GM21737 (cell line): ENCODE measurements around the gene PTPRN2.

Experiments
- ATAC-seq: cut with Tn5 transposase; IDR thresholded peaks from one replicate; pipeline ENCODE4 v1.9.1; 2021; ENCODE audit warnings: mild to moderate bottlenecking, moderate library complexity; ENCODE audit not compliant: unreplicated experiment

Gene PTPRN2

DNA sequence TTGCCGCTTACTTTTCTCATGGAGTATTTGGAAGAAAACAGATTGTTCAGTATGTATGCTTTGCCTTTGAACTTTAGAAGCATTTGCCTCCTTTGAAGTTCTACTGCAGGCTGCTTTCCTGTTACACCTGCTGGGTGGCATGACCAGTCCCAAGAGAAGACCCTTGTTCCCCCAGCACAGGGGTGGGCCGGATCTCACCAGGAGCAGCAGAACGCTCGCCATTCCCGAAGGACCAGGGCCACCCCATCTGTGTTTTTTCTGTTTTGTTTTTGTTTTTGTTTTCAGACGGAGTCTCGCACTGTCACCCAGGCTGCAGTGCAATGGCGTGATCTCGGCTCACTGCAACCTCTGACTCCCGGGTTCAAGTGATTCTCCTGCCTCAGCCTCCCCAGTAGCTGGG is 493.6 kb downstream of the PTPRN2 start:
- no peak for ATAC-seq

DNA sequence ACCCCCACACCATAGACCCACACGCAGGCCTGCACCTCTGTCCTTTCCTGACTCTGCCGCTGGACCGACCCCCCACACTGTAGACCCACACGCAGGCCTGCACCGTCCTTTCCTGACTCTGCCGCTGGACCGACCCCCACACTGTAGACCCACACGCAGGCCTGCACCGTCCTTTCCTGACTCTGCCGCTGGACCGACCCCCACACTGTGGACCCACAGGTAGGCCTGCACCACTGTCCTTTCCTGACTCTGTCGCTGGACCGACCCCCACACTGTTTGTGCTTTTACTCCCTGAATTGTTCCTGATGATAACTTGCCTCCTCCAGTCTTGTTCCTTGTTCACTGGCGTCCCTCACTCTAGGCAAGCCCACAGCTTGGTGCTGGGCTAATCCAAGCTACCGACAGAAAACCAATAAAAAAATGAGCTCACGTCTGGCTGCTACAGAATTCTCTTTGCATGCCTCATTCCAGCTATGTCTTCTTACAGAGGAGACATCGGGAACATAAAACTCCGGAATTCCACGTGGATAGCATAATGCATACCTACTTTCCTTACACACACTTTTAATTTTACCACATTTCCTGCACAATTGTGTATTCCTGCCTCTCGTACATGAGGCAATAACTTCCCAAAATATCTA is 494.3 kb downstream of the PTPRN2 start:
- ATAC-seq = no peak

DNA sequence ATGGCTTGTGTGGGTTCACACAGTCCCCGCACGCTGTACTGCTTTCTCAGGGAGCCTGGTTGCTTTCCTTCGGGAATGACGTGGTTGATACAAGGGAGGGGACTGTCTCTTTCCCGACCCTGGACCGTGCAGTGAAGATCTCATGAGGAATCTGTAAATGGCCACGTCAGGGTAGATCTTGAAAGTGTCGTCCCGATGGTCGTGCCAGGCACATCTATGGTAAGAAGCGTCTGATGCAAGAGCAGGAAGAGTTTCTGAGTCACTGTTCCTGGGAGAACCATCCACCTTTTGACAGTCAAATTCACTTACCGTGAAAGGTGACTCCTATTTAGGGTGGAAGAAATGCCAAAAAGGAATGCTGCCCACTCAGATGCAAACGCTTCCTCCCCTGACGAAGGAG is 500.4 kb downstream of the PTPRN2 start:
- no peak for ATAC-seq

DNA sequence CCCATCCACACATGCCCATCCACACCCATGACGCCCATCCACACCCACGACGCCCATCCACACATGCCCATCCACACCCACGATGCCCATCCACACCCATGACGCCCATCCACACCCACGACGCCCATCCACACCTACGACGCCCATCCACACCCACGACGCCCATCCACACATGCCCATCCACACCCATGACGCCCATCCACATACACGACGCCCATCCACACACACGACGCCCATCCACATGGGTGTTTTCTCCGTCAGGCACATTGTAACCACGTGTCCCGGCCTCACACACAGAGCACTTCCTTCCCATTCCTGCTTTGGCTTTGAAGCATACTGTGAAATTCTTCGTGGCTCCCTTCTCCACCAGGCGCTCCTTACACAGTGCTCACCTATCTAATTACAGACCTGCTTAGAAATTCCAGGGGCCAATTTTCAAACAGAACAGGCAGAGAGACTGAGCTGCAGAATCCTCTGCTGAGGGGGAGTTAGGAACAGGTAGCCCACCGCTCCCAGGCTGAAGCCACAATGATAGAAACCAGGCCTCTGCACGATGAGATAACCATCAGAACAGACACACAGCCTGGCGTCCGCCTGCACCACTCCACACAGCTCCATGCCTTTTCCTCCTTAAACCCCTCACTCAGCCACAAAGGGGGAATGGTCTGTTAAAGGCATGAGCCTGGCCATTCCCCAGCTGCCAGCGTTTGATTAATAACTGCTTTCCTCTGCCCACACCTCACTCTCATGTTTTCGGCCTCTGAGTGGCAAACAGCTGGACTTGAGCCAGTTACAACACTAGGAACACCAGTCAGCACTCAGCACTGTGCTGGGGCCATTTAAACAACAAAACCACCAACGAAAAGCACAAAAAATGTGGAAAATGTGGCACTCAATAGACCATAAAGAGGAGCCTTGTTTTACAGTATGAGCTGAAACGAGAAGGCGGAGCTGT is 501.6 kb downstream of the PTPRN2 start:
- no peak for ATAC-seq

DNA sequence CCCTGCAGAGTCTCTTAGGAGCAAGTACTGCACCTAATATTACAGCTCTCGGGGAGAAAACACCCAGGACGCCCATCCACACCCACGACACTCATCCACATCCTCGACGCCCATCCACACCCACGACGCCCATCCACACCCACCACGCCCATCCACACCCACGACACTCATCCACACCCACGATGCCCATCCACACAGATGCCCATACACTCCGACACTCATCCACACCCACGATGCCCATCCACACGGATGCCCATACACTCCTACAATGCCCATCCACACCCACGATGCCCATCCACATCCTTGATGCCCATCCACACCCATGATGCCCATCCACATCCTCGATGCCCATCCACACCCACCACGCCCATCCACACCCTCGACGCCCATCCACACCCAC is 503.1 kb downstream of the PTPRN2 start:
- ATAC-seq = no peak

DNA sequence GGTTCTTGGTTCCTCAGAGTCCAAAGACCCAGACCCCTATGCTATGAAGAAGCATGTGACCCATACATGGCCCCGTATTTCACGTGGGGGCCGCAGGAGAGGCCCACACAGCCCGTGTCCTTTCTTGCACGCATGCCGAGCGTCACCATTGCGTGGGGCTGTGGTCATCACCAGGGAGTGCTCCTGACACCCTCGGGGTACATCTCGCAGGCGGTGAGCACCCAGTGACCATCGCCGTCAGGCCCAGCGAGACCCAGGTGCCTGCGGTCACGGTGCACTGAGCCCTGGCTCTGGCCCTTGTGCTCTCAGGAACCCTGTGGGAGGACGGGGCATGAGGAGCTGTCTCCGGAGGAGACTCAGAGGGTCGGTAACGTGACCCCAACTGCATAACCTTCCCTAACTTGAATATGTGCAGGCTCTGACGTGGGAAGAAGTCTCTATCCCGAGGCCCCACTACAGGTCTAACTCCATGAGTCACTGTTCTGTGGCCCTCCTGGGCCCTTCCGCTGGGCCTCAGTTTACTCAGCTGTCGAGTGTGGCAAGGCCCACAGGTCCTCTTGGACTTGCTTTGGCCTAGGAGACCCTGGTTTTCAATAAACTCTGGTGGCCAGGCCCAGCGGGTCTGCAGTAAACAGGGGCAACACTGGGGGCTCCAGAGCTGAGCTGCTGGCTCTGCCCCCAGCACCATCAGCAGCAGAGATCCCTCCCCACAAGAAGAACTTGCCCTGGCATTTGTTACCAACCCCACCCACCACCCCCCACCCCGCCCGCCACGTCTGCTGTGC is 503.9 kb downstream of the PTPRN2 start:
- ATAC-seq = no peak

DNA sequence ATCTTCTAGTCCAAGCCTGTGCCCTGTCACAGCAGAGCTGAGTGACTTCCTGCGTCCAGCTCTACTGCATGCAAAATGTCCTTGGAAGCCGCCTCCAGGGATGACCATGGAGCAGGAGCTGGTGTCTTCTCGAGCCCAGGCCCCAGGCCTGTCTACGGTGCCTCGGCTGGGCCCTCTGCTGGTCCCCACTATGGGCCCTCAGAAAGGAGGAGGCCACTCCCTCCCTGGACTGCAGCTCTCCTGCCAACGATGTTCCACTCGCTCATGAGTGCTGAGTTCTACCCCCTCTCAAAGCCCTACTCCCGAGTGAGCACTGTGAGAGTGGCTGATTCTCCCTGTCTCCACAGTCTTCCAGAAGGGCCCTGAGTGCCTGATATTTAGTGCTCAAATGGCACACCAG is 504.9 kb downstream of the PTPRN2 start:
- ATAC-seq = no peak

DNA sequence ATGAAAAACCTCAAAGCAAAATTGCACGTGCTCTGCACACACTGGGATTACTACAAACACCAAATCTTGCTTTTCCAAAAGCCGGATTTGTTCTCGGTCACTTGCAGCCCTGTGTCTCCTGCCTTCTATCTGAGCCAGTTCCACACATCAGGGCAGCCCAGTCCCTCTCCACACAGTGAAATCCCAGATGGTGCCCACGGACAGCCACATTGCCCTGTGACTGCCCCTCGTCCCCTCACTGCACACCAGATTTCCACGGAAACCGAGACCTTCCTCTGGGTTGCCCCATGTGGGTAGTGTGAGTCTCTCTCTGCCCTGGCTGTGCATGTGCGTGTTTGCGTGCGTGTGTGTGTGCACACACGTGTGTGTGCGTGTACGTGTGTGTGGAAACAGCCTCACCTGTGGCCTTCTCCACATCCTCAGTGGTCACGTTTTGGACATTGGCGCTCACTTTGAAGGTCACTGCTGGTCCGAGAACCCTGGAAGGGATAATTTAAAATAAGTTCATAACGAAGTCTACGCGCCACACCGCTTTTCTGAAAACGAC is 506.7 kb downstream of the PTPRN2 start:
- no peak for ATAC-seq

DNA sequence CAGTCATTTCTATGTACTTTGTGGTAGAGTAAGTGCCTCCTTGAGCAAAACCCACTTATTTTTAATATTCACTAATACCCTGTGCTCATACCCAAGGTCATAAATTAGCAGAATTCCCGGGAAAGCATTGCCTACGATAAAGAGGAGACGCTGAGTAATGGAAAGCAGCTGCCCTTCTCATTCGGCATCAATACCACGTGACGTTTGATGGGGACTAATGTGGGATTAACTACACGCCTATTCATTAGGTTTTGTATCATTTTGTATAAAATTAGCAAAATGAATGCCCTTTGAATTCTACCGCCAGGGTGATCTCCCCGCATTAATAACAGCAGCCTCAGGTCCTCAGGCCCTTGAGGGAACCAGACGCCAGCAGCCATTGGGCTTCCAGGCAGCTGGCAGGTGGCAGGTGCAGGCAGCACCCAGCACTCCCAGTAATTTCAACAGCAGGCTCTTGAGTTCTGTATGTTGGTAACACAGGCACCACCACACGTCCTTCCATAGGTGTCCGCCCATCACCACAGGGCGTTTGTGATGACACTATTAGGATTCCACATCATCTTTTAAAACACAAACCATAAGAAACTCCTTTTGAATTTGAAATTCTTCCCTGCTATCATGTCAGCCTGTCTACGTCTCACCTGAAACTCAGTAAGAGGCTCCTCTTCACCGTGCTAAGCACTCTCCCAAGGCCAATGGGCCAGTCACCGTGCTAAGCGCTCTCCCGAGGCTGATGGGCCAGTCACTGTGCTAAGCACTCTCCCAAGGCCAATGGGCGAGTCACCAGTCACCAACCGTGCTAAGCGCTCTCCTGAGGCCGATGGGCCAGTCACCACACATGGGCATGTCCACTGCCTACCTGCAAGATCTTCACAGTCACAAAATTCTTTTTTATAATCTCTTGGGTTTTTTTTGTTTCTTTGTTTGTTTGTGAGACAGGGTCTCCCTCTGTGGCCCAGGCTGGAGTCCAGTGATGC is 509.4 kb downstream of the PTPRN2 start:
- ATAC-seq = no peak

DNA sequence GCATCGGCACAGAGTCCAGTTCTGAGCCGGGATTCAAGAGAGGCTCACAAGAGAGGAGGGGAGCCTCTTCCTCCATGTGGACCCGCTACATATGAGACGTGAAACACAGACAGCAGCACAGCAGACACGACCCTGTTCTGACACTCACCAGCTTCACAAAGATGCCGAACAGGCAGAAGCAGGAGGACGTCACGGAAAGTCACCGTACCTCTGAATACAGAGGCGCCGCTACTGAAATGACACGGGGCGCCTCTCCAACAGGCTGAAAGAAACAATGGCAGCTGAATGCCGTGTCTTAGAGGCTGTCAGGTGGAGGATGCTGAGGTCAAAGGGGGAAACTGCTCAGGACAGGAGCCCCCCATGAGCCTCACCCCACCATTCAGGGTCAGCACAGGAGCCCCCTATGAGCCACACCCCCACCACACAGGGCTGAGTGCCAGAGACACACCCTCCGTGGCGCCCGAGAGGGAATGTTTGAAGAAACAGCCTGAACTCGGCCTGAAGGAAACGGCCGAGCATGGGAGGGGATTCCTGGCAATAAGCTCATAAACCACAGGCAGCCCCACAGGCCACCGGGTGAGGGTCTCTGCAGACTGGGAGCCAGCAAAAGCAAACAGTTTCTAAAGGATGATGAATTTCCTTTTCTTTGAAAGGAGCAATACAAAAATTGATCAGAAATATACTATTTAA is 510.3 kb downstream of the PTPRN2 start:
- ATAC-seq = no peak

DNA sequence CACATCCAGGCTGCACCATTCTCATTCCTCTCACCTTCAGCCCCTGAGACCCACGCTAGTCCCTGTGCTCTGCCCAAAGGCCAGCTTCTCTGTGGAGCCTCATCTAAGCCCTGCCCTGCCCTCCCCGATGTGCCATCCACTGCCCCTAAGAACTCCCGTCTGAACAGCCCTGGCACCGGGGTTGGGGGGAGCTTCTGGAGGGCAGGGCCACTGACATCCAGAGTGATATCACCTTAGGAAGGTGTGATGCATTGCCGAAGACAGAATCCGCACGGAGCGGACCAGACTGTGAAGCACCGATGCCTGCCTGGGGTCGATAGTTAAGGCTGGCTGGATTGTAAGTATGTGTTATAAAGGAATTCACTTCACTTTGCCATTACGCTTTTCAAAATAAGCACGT is 511.0 kb downstream of the PTPRN2 start:
- no peak for ATAC-seq

DNA sequence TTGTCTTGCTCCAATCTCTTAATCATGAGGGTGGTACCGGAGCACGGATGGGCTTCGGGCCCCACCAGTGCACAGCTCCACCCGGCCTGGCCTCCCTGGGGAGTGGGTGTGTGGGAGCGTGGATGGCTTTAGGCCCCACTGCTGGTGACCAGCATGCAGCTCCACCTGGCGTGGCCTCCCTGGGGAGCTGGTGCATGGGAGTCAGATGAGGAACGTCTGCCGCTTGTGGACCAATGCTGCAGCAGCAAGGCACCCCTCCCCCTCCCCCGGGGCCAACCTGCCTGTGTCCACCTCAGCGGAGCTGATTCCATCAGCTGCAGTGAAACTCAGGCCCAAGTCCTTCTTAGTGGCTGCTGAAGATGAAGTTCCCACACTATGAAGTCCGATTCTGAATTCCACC is 511.4 kb downstream of the PTPRN2 start:
- ATAC-seq = no peak

DNA sequence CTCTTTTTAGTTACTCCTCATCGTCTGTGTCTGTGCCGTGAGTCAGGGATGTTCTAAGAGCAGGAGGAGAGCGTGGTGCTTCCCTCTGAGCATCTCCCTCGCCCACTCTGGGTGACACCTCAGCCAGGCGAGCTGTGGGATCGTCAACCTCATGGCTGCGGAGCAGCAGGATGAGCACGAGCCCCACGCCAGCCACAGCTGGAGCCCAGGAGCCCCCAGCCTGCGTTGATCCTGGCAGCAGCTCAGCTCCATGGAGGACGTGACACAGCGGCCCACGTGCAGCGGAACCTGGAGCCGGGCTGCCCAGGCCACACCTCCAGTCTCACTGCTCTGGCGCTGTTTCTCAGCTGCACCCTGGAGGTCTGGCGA is 512.0 kb downstream of the PTPRN2 start:
- ATAC-seq = no peak

DNA sequence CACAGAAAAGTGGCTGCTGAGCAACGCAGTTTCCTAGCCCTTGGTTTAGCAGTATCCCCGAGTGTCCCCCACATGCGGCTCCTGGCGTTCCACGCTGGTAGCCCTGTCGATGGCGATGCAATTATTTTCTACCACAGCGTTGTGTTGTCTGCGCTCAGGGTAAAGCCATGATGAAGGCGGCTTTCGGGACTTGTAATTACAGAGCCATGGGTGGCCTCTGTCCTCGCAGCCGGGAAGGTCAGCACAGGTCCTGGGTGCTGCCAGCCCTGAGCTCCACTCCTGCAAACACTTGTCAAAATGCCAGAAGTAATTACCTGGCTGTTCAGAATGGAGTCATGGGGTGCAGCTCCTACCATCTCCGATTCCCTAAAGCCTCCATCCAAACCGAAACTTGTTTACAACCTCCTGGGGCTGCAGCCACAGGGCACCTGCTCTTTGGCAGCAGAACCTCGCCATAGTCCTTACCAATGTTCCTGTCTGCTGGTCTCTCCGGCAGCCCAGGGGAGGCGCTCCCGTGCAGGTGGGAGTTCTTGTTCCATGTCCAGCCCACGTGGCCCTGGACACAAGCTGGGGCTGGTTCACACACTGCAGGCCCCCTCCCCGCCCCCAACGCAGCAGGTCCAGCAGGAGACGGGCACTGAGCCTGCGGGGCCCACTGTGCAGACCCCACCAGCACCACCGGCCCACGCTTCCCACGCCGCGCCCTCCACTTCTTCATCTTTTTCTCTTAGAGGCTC is 512.6 kb downstream of the PTPRN2 start:
- ATAC-seq = no peak

DNA sequence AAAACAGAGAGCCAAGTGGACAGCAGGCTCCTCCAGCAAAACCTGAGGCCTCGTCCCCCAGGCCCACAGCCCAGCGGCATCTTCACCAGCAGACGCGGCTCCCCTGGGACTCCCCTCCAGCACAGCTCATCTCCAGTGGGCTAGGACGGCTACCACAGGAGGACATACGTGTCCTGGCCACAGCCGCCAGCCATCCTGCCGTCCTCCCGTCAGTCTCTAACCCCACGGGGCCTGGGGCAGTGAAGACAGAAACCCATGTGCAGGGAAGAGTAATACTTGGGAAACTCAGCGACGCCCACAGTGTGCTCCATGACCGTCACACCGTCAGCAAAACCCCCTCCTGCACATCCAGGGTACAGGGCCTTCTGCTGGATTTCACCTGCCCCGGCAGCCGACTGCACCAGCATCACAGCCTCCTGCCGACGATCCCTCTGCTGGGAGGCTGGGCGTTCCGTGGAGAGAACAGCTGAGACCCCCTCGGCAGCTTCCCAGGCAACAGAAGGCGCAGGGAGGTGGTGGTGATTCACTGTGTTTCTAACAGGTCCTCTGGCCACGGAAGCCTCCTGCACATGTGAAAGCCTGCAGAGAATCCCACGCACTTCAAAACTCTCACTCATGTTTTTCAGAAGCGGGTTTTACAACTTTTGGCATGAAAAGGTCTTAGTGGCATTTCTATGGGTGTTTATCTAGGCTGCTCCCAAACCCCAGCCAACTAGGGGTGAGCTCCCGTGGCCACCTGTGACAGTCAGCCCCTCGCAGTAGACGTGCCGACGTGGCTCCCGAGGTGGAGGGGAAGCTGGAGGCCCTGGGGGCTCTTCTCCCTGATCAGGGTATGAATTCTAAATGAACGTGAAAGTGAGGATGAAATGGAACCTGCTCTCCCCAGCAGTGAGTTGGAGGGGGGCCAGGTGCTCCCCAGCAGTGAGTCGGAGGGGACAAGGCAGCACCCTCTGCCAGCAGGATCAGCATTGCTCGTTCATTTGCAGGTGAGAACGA is 513.5 kb downstream of the PTPRN2 start:
- ATAC-seq = no peak

DNA sequence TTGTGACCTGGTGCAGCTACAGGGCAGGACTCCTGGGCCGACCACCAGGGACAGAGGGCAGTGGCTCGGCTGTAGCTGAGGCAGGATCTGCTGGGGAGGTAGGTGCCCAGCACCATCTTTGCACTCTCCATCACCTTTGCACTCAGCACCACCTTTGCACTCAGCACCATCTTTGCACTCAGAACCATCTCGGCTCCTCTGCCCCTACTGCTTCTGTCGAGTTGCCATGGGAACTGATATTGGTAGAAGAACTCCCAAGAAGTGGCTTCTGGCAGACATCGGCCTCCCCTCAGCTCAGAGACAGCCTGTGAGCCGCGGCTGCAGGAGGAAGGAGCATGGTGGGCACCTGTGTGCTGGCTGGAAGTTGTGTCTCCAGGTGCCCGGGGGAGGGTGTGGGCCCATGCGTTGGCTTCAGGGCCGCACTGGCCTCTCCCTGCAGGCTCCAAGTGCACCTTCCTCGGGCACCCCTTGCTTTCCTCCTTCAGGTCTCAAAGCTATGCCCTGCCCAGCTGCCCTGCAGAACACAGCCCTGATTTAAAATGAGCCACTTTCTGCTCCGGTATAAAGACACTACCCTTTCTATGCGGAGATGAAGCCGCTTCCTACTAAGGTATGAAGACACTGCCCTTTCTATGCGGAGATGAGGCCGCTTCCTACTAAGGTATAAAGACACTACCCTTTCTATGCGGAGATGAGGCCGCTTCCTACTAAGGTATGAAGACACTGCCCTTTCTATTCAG is 514.5 kb downstream of the PTPRN2 start:
- ATAC-seq = no peak
